Measurements from ENCODE around the gene C6orf47.
"Not testable (repeated sequence)": the region's sequence is repeated elsewhere in the genome, so short reads cannot be mapped to it uniquely, and the experiment has no call there.

Gene C6orf47, protein sequence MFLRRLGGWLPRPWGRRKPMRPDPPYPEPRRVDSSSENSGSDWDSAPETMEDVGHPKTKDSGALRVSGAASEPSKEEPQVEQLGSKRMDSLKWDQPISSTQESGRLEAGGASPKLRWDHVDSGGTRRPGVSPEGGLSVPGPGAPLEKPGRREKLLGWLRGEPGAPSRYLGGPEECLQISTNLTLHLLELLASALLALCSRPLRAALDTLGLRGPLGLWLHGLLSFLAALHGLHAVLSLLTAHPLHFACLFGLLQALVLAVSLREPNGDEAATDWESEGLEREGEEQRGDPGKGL

DNA sequence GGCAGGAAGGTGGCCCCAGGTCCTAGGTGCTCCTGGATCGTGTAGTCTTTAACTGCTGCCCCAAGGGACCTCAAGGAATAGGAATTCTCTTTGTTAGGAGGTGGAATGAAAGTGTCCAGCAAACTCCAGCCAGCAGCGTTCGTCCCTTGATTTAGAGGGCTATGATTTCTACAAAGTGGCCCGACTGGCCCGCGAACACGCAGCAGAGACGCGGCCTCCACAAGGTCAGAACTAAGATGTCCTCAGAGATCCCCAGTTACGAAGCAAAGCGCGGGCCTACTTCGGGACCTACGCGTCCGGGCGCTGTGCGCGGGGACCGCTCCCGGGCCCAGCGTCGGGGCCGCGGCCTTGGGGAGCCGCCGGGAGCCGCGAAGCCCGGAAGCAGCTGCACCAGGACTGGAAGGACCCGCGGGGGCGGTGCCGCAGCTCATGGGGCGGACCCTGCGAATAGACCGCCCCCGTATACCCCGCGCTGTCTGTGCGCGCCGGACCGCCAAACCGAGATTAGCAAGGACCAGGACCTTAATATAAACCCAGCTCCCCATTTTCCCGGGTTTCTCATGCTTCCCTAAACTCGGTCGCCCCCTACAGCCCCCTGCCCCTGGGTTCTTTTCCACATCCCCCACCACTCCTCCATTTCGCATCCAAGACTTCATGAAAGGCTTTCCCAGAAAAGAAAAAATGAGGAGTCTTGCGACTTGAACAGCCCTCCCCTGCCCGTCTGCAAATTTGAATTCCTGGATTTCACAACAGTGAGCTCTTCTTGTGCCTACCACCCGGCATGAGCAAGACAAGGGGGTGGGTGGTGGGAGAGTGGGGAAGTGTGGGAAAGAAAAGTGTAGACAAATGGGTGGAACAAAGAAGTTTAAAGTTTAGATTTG lies at the start of gene C6orf47:
Gene C6orf47 (minus strand): TSS at position 398 of the 881 bp plus-strand sequence. CDS start 831 bp downstream, outside the sequence.
- peak; percentile 47 for DNase-seq

DNA sequence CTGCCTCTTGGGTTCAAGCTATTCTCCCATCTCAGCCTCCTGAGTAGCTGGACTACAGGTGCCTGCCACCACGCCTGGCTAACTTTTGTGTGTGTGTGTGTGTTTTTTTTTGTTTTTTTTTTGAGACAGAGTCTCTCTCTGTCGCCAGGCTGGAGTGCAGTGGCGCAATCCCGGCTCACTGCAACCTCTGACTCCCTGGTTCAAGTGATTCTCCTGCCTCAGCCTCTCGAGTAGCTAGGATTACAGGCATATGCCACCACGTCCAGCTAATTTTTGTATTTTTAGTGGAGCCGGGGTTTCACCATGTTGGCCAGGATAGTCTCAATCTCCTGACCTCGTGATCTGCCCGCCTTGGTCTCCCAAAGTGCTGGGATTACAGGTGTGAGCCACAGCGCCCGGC lies 48.6 kb upstream of the C6orf47 start:
- not testable (repeated sequence) for DNase-seq

DNA sequence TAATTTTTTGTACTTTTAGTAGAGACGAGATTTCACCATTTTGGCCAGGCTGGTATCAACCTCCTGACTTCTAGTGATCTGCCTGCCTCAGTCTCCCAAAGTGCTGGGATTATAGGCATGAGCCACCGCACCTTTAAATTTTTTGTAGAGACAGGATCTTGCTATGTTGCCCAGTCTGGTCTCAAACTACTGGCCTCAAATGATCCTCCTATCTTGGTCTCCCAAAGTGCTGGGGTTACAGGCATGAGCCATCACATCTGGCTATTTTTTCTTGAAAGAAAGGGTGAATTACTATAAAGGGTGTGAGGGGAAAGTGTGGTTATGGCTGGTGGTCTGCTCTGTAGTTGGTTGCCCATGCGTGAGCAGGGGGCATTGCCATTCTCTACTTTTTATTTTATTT lies 47.6 kb upstream of the C6orf47 start:
- no peak for DNase-seq

DNA sequence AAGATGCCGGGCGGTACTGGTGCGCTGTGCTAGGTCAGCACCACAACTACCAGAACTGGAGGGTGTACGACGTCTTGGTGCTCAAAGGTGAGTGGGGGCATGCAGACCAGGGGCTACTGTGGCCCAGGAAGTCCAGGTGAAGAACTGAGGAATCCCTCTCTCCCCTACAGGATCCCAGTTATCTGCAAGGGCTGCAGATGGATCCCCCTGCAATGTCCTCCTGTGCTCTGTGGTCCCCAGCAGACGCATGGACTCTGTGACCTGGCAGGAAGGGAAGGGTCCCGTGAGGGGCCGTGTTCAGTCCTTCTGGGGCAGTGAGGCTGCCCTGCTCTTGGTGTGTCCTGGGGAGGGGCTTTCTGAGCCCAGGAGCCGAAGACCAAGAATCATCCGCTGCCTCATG lies 47.1 kb upstream of the C6orf47 start:
- no peak for DNase-seq

DNA sequence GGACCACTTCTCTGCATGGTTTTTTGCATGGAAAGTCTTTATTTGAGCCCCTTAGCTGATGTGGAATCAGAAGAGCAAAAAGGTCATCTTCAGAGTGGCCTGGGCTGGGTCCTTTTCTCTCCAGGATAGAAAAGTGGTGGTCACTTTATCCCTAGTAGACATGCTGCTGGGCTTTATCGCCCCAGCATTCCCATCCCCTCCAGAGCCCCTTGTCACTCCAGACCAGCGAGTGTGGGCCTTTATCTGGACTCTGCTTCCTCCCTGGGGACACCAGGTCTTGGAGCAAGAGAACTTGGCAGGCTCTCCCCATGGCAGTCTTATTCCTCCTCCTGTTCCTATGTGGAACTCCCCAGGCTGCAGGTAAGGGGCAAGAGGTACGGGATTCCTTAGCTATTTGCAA lies 46.0 kb upstream of the C6orf47 start, which contains the start of gene LY6G6F:
Gene LY6G6F (plus strand): TSS at position 268 of the 400 bp plus-strand sequence. CDS start 41 bp downstream, at position 309.
- DNase-seq: no peak

DNA sequence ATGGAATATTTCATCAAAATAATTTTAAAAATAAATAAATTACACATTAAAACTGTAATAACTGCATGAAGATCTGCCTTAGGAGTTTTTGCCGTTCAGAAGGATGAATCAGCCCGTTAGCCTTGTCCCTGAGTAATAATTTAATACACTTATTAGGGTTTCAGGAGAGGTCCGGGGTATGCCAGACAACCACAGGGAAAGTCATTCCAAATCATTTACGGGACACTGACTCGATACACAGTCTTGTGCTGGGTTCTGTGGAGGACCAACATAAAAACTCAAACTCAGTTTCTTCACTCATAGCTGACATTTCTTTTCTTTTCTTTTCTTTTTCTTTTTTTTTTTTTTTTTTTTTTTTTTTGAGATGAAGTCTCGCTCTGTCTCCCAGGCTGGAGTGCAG lies 45.4 kb upstream of the C6orf47 start:
- DNase-seq: no peak

DNA sequence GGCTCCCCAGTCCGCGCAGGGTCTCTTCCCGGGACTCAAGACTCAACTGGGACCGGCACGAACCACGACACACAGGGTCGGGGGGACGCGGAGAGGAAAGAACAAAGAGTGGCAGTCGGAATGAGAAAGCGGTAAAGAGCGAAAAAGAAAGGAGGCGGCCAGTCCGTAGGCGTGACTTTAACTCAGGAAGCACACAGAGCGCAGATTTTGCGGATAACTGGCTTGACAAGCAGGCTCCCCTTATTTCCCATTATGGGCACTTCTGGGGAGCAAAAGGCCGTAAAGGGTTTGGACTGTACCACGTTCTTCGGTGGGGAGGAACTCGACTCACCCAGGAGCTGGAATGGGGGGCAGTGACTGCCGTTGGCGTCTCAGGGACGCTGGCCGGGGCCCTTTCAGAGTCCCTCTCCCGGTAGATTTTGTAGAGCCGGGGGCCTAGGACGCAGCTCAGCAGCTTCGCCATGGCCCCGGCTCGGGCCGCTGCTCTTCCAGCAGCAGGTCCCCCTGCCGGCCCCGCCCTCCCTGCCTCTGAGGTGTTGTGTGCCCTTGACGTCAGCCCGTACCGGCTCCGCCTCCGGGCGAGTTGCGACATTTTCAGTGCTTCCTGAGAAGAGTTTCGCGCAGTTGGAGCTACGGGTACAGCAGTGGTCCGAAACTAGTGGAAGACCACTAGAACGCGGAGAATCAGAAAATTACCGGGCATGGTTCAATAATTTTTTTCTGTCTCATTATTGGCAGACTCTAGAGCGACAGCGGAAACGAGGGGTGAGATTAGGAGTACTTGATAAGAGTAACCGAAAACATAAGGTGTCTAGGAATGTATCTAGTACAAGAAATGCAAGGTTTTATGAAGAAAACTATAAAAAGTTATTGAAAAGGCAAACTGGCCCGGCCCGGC lies 42.5 kb upstream of the C6orf47 start, which contains the start of gene ABHD16A:
Gene ABHD16A (minus strand): TSS at position 506 of the 898 bp plus-strand sequence. CDS start 43 bp downstream, at position 463.
- peak; percentile 87 for DNase-seq

DNA sequence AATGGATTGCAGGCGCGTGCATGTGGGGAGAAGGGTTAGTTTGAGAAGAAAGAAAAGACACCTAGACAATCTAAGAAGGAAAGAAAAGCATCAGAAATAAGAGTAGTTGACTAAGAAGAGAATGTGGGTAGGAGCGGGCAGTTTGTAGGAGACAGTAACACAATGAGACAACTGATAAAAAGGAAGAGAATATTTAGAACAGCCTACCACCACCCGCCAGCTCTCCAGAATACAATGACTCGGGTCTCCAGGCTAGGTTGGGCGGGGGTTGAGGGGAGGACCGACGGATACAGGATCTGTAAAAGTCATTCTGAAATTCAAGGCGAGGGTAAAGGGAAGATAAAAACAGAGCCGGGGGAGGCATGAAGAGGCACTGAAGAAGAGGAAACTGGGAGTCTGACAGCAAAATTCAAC lies 41.8 kb upstream of the C6orf47 start:
- no peak for DNase-seq

DNA sequence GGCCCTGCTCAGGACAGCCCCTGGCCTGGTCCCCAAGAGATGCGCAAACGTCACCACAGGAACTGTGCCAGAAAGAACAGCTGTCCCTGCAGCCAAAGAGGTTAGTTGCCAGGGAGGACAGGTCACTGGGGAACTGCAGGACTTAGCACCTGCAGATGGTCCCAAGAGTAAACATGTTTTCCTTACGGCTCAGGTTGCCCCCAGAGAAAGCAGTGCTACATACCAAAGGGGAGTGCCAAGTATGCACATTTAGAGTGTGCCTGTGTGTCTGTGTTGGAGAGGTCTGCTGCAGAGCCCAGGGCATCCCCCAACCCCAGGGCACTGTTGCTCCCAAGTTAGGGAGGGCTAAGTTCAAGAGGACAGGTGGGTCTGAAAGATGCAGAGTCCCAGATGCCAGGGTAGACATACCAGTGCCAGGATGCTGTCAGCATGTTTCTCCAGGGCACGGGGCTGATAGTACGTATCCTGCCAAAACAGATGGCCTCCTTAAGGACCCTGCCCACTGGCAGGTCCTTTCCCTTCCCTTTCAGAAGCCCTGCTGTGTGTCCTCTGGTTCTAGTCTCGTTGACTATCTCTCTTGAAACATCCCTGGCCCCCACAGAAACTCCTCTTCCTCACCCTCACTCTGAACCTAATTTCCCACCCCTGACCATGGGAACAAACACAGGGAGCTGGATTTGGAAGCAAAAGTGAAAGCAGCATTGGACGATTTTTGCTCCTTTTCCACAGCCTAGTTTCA lies 41.3 kb upstream of the C6orf47 start:
- no peak for DNase-seq

DNA sequence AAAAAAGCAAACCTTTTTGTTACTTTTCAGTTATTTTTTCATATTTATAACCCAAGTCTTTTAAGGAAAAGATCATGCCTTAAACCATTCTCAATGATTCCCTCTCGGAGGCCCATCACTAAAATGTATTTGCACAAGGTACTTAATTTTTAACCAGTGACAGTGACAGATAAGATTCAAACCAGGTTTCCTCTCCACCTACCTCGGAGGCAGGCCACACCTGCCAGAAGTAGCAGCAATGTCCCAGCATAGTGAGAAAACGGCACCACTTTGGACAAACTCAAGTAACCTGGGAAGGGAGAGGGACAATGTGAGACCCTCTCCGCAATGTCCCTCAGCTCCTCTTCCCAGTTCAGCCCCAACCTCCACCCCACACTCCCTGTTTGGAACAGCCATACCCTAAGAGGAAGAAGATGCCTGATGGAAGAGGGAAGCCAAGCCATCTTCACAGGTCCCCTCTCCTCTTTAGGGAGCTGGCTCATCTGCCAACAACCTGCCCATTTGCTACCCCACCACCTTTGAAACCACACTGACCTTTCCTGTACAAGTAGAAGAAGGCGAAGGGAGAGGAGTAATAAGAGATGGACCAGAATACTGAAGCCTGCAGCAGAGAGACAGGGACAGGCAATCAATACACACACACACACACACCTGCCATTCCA lies 40.3 kb upstream of the C6orf47 start:
- DNase-seq: no peak

DNA sequence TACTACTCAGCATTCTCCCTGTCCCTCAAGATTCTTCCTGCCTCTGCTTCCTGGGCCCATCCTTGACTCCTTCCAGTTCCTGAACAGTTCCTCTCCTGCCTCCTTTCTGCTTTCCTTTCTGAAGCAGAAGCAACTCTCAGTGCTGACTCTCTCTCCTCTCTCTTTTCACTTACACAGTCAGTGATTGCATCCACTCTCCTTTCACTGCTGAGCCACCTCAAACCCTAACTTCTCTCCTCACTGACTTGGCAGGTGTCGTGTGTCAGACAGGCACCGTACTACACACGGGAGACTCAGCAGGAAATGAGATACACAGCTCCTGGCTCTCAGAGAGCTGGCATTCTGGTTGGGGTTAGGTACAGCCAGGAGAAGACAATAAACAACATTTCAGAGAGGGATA lies 37.0 kb upstream of the C6orf47 start:
- no peak for DNase-seq

DNA sequence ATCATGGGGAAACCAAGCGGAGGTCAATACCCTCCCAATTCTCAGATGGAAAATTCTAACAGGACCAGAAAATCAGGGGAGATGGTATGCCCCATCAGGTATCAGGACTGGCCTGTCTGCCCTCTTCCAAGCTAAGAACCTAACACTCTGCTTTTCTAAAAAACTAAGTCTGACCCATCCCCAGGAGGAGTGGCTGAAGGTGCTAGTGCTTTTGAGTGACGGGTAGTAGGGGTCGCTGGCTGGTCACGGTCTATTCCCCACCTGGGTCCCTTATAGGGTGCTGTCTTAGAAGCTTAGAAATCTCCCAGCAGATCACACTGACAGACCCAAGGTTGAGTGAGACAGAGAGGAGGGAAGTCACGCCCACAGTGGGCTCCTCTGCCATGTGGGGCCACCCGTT lies 33.0 kb upstream of the C6orf47 start:
- no peak for DNase-seq

DNA sequence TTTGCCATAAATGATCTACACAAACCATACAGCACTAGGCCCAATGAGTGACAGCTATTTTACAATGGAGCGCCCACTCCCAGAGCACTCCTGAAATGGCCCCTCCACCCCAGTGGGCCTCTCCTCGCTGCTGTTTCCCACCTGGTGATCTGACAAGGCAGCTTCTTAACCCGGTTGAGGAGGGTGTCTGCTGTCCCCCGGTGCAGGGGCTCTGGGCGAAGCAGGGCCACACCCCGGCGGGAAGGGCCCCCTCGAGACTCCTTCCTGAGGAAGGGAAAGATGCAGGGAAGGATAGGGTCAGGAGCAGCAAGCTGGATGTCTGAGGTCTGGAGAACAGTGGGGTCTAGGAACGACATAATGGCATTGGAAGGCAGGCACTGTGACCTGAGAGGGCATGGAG lies 32.3 kb upstream of the C6orf47 start:
- DNase-seq: no peak

DNA sequence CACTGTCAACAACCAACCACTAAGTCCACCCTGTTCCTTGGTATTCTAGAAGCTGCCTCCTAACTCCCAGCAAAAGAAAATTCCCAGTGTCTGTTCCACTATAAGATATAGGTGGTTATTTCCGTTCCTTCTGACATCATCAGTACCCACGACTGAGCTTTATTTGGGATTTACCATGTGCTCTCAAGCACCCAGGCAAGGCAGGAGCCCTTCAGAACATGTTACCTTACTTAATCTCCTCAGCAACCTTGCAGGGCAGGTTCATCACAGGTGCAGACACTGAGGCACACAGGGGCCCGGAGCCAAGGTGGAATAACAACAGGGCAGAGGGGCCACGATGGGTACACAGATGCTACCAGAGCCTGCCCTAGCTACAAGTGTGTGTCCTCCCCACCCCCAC lies 31.8 kb upstream of the C6orf47 start:
- no peak for DNase-seq

DNA sequence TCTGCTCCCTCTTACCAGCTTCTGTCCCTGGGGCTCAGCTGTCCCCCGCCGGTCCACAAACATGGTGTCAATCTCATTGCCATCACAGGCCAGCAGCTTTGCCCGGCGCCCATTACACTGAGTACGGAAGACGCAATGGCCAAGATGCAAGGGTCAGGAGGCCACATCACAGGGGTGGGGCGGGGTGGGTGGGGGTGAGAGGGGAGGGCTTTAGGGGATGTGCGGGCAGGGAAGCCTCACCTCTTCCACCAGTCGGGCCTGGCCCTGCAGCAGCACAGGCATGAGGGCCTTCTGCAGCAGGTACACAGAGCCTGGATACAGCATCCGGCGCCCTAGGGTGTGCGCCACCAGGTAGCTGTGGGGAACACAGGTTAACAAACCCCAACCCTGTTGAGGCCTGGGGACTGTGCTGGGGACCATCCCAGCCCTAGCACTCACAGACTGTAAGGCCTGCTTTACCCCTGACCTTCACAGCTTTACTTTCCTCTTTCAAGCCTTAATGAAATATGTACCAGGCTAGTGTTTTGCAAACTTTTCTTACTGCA lies 31.1 kb upstream of the C6orf47 start:
- DNase-seq: no peak

DNA sequence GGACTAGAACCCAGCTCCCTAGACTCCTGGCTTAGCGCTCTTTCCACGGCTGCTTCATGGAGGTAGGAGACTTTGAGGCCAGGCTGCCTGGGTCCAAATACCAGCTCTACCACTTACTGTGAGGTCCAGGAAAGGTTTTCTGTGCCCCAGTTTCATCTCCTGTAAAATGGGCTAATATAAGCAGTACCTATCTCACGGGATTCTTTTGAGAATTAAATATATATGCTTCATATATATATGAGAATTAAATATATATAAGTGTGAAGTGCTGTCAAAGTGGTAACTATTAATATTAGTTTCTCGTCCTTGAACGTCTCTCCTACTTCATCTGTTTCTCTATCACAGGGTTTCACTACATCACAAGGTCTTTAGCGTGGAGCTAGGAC lies 30.5 kb upstream of the C6orf47 start:
- DNase-seq: no peak

DNA sequence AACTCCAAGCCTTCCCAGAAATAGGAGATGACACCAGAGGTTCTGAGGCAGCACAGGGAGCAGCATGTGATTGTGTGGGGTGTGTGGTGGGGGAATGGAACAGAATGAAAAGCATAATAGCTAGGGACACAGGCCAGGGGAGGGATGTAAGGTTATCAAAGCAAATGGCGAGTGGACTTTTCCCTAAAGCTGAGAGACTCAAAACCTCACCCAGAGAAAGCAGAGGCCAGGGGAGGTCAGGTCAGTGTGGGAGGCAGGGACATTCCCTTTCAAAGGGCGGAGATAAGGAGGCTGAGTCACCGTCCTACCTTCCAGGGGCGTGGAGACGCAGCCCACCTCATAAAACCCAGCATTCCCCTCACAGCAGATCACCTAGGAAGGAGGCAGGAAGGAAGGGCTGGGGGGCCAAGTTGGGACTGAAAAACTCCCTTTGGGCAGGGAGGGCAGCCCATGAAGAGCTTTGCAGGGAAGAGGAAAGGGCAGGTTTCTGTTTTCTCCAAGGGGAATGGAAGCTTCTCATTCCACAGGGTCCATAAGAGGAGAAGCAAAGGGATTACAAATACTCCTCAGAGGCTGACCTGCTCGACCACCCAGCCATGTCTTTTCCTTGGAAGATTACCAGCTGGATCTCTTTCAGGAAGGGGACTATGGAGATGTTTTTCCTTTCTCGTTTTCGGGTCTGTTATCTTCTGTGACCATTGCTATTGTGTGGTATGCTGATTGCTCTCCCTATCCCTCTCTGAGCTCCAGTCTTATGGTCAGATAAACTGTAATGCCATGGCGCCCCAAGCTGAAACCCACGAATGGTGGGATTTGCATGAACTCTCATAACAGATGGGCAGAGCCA lies 29.9 kb upstream of the C6orf47 start:
- no peak for DNase-seq

DNA sequence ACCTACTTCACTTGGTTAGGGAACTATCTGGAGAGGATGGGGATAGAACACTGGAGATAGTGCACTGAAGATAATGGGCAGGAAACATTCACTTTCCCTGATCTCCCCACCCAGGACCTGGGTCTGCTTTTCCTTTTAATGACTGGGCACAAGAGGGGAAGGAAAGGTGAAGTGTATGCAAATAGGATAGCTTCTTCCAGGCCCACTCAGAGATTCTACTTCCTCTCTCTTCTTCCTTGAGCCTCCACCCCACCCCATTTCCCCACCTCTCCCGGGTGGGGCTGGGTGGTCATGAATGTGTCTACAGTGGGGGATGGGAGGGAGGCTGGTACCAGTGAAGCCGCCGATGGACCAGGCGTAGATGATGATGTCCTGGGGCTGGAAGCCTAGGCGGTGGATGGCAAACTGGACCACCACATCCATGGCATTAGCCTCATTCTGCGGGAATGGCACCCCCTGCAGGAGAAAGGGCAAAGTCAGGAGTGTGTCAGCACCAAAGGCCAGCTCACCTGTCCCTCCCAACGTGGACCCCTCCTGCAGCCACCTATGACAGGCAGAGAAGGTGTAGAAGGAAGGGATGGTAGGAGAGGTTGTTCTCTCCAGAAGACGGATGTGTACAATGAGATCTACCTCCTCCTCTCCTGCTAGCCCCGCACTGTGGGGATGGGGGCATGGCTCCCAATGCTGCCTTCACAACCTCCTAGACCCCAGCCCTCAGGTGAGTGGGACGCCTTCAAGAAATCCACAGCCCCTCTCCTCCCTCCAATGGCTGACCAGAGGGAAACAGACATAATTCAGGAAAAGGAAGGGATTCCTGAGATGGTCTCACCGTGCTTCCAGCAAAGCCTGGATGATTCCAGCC lies 28.9 kb upstream of the C6orf47 start:
- no peak for DNase-seq
